GM18858 (cell line): Measurements from ENCODE around the gene NCKIPSD.

Experiments
- ATAC-seq: cut with Tn5 transposase; IDR thresholded peaks from one replicate; pipeline ENCODE4 v1.9.1; 2021; ENCODE audit not compliant: unreplicated experiment

NCKIPSD gene

DNA sequence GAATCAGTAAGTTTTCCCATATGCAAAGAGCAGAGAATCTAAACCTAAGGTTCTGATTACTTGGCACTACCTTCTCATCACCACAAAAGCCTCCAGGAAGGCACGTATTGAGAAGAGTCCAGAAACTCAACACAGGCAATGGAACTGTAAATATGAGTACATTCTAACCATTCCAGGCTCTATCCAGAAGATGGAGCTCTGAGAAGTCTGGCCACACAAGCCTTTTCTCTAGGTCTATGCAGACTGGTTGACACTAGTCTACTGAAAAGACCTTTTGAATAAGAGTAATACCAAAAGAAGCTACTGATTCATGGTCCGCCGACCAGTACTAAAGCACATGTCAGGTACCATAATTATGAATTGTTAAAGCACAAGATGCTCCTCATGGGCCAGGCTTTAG lies 12.2 kb upstream of the NCKIPSD start:
- no peak for ATAC-seq

- no peak for ATAC-seq
Observed at GRCh38 chr3:48696601-48697000, 10.9 kb upstream of the NCKIPSD start.

DNA sequence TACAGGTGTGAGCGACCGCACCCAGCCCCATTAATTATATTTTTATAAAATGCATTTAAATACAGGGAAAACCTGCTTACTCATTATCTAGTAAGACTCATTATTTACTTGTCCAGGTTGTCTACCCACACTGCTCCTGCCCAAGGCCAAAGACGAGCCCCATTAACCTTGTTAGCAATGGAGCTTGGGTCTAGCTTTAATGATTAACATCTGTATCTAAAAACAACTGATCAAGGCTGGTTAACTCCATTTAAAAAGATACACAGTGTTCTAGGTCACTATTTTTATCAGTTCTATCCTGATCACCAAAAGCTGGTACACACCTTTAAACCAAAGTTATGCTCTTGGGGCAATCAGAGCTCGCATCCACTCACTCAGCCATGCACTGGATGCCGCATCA lies 10.4 kb upstream of the NCKIPSD start:
- no peak for ATAC-seq

DNA sequence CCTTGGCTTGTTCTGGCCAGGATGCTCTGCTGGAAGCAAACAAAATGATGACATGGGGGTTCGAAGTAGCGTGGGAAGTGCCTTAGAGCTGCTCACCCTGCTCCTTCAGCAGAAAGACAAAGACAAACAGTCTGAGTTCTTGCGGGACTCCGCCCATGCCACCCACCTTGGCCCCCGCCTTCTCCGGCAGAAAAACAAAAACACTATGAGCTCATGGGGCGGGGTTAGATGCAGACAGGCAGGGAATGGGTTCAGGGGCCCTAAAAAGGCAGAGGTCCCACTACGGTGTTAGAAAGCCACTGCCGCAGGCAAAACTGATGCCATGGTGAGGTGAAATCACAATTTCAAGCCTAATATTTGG lies 9.7 kb upstream of the NCKIPSD start:
- ATAC-seq = no peak

- ATAC-seq = no peak
Observed at GRCh38 chr3:48694610-48695392, 9.1 kb upstream of the NCKIPSD start.

GRCh38 chr3:48693826-48694225 lies 8.1 kb upstream of the NCKIPSD start:
- no peak for ATAC-seq

GRCh38 chr3:48692551-48692950 lies 6.8 kb upstream of the NCKIPSD start:
- no peak for ATAC-seq

GRCh38 chr3:48690846-48691458 lies 5.2 kb upstream of the NCKIPSD start:
- no peak for ATAC-seq

DNA sequence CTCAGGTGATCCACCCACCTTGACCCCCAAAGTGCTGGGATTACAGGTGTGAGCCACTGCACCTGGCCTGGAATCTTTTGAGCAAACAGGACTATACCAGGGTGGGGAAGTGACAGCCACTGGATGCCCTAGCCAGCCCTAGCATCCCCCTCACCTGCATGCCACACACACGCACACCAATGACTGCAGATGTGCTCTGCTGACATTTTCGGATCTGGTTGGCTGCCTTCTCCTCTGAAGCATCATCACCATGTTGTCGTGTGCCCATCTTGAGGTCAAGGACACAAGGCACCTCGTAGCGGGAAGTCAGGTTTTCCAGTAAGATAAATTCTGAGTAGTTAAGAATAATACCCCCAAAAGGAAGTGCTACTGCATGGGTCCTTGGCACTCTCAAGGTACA lies 3.7 kb upstream of the NCKIPSD start:
- no peak for ATAC-seq

DNA sequence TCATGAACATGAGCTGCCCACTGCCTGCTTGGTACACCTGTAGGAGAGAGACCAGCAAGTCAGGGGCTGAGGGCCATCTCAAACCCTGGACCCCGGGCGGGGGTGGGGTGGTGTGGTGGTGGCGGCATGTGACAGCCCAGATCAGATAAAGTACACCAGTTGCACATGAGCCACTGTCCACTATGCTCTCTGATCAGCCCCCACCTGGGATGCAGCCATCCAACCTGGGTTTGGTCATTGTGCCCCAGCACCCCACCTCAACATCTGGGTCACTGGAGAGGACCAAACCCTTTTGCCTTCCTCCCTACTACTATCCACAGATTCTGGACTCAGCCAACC lies 3.0 kb upstream of the NCKIPSD start:
- no peak for ATAC-seq

DNA sequence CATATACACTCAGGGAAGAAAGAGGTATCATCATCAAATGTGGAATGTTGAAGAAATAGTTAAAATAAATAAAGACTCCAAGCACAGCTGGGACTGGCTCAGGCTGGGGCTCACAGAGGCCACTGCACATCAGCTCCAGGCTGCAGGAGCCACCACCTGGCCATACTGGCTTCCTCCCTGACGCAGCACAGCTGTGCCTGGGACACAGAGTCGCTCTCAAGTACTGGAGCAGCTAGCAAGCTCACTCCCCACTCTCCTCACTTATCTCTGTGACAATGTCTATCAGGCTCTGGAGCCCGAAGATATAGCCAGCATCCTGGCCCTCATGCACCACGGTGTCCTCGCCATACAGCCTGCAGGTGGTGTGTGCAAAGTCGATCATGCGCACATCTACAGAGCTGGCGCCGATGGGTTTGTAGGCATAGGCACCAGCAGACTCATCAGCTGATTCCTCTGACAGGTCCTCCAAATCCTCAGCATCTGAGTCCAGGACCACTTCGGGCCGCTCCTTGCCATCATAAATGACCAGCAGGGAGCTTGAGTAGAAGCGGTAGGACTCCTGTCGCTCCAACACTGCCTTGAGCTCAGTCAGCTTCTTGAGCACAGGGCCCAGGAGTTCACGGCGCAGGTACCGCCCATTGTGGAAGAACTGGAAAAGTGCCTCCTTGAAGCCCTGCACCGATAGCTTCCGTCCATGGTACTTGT lies 2.5 kb upstream of the NCKIPSD start:
- ATAC-seq = no peak

DNA sequence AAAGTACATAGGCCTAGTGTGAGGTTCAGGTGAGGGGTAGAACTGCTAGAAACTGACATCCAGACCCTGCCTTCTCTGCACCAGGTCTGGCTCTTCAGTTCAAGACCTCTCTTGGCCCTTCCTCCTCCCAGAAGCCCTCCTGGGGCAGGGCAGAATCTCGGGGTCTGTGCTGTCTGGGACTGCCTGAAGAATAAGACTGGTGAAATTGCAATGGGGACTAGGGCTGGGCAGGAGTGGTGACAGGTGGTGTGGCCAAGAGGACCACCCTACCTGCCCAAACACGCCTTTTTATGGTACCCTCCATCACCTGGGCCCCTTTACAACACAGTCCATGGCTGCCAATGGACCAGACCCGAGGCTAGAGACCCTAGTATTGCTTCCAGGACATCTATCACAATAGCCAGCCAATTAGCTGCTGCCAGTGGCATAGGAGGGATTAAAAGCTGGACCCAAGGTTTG lies 1.5 kb upstream of the NCKIPSD start:
- no peak for ATAC-seq

DNA sequence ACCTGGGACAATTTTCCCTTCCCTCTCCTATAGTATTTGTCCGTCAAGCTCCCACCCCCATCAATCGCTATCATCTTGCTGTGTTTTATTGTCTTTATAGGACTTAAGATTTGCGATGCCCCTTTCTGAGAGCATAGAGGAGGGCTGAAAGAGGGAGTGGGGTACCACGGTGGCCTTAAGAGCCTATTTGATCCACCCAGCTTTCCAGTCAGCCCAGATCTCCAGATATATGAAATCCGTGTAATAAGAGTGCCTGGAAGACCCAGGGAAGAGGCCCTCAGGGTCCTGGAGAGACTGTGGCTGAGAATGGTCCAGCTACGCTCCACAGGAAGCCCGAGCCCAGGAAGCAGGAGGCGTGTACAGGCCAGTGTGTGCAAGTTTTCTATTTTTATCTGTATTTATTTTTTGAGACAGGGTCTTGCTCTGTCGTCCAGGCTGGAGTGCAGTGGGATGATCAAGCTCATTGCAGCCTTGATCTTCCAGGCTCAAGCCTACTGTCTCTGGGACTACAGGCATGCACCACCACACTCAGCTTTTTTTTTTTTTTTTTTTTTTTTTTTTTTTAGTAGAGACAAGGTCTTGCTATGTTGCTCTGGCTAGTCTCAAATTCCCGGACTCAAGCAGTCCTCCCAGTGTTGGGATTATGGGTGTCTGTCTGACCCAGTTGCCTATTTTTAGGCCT lies 964 bp upstream of the NCKIPSD start:
- no peak for ATAC-seq

- no peak for ATAC-seq
Observed at GRCh38 chr3:48685293-48685602, 467 bp downstream of the NCKIPSD start.

DNA sequence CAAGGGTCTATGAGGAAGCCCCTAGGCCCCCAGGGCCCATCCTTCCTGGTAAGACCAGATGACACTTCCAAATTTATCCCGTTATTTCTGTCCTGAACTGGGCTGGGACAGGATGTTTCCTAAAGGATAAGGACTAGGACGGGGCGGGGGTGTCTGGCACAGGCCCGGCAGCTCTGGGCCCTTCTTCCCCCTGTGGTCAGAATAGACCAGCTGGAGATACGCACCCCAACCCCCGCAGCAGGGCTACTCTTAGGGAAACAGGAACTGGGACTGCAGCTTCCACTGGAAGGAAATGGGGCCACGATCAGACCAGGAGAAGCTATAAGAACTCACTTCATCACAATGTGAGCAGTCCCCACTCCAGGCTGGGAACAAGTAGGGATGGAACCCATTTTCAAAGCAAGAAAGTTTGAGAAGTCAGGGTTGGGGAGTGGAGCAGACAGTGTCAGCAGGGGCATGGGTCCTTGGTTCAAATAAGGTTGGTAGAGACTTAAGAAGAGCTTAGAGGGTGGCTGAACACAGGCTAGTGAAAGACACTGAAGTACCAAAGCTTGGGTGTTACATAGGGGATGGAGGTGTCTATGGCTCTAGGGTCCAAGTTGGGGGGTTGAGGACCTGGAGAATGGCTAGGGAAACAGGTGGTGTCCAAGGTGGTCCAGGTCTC lies 1.1 kb downstream of the NCKIPSD start:
- ATAC-seq = no peak

DNA sequence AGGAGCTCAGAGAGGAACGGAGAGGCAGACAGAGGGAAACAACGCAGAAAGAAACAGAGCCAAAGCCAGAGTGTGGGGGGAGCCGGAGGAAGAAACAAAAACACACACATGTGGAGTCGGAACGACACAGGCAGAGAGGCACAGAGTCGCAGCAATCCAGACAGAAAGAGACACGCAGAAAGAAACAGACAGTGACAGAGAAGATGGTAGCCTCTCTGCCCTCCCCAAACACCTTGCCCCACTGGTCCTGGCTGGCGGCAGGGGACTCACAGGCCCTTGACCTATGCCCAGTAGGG lies 1.7 kb downstream of the NCKIPSD start:
- no peak for ATAC-seq

DNA sequence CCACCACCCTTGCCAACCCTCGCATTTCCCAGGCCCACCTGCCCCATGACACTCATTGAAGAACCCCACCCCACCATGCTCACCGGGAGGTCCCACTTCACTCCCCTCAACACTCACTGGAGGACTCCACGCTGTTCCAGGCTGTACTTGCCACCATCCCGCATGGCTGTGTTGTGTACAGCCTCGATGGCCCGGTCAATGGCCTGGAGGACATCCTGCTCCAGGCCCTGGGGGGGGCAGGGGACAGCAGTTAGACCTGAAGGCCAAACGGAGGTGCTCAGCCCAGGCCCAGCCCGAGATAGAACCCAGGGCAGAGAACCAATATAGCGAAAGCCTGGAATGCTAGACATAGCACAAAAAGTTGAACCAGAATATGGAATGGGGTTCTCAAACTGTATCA lies 2.9 kb downstream of the NCKIPSD start:
- no peak for ATAC-seq

DNA sequence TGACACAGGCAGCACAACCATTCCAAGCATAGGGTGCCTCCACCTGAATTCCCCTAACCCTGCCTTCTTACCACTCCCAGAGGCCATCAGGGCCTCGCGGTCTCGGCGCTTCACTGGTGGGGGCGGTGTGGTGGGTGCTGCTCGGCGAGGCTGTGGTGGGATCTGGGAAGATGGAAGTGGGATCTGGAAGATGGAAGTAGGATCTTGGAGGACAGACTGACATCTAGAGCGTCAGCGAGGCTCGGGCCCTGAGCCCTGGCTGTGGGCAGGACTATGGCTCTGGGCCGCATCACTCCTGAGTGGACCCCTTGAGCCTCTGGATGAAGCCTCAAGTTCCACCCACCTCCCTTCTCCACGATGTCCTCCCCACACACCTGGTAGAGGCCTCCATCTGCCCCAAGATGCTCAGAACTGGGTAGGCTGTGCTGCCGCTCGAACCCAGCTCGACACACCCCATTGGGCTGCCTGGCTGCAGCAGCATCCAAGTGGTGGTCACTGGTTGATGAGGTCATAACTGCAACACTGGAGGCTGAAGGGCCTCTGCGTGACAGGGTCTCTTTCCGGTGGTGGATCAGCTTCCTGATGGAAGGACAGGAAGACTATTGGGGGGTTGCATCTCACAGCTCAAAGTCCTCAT lies 3.6 kb downstream of the NCKIPSD start:
- ATAC-seq = no peak

- ATAC-seq = no peak
Observed at GRCh38 chr3:48681541-48681880, 4.2 kb downstream of the NCKIPSD start.

GRCh38 chr3:48680811-48681540 lies 4.7 kb downstream of the NCKIPSD start:
- no peak for ATAC-seq
